Stimulated activated naive CD8-positive, alpha-beta T cell treated with anti-CD3 and anti-CD28 coated beads, Interleukin-15, Interleukin-2, amounts not matched to agents 100 U/mL and 50 U/mL, for 24 hours (primary cell): Measurements from ENCODE around the gene ART5.
"Not testable (repeated sequence)": the region's sequence is repeated elsewhere in the genome, so short reads cannot be mapped to it uniquely, and the experiment has no call there.

Experiments
- ATAC-seq: fragments of 150-1000 bp; cut with Tn5 transposase; one replicate; pipeline ENCODE4 v1.10.0; 2021
- DNase-seq: peaks from one replicate; pipeline ENCODE4 v3.0.0; 2021

Gene ART5

DNA sequence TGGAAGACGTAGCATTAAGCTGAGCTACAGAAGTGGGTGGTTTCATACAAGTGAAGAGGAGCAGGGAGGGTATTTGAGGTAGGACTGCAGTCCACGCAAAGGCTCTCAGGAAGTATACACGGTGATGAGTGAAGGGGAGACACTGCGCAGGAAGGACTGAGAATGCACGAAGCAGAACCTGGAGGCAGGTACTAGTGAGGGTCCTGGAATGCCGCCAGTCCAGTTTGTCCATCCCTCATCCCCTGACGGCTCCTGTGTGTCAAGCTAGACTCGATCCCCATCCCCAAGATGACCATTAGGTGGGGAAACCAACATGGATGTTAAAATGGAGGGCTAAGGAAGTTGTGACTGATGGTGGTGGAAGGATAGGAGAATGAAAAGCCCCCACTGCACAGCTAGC lies 23.8 kb downstream of the ART5 start:
- DNase-seq, result no peak
- no peak for ATAC-seq

DNA sequence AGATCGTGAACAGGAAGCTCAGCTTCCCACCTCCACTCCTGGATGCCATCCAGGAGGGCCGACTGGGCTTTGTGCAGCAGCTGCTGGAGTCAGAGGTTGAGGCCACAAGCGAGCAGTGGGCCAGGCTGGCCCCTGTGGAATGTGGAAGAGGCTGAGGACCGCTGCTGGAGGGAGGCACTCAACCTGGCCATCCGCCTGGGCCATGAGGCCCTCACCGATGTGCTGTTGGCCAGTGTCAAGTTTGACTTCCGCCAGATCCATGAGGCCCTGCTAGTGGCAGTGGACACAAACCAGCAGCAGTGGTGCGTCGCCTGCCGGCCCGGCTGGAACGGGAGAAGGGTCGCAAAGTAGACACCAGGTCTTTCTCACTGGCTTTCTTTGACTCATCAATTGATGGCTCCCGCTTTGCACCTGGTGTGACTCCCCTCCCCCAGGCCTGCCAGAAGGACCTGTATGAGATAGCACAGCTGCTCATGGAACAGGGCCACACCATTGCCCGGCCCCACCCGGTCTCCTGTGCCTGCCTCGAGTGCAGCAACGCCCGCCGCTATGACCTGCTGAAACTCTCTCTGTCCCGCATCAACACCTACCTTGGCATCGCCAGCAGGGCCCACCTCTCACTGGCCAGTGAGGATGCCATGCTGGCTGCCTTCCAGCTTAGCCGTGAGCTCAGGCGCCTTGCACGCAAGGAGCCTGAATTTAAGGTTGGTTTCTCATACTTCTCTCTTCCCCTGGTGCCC lies 24.9 kb downstream of the ART5 start:
- DNase-seq (no peak), ATAC-seq (no peak)

DNA sequence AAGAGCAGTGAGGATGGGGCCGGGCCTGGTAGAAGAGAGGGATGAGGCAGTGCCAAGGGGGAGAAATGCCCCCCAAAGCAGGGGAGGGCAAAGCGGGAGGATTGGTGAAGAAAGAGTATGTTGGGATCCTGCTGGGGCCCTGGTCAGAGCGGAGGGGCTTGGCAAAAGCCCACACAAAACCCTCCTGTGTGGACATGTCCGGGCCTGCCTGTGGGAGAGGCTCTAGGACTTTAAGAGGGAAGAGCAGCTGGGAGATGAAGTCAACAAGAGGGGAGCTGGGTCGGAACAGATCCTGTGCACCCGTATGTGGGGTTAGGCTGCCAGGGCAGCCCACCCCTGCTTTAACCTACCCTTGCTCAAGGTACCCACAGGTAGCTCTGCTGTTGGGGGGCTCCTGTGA lies 25.8 kb downstream of the ART5 start:
- ATAC-seq, result no peak
- no peak for DNase-seq

DNA sequence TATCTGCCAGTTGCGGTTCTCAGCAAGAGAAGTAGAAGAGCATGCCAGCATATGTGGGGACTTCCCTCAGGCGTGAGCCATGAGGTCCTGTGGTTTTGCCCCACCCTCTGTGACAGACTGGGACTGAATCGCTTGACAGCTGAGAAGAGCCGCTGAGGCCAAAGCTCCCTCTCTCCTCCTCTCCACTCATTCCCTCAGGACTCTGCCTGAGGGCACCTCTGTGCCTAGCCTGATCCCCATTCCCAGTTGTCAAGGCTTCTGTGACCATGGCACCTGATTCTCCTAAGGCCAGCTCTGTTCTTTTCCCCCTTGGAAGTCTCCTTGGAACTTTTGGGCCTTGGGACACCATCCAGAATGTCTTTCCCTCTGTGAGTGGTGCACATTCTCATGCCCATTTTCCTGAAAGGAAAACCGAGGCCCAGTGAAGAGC lies 27.0 kb downstream of the ART5 start:
- DNase-seq, result peak; percentile 67
- ATAC-seq, result peak; percentile 98

DNA sequence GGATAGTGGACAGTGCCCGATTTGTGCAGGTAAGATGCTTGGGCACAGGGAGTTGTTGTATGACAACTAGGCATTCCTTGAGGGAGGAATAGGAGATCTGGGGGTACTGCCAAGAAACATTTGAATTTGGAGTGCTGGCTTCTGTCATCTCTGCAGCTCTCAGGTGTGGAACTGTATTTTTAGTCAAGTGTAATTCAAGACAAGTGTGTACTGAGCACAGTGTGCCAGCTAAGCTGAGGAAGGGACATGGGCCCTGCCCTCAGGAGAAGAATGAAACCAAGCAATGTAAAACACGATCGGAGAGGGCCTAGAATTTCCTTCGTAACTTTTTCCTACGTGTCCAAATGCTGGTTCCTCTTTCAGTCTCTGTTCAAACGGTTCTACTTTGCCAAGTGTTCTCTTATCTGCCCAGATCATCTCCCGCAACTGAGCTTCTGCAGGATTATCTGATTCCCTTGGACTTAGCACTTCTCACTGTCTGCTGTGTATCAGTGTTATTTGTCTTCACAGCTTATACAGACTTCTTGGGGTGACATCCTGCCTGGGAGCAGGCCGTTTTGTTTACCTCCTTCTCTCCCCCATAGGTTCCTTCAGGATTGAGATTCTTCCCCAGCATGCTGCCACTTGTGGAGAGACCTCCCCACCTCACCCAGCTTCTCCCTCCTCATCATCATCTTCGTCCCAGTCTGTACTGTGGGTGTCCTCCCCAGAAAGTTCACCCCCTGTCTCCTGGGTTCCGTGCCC lies 27.6 kb downstream of the ART5 start:
- ATAC-seq, result peak; percentile 34
- DNase-seq, result no peak

DNA sequence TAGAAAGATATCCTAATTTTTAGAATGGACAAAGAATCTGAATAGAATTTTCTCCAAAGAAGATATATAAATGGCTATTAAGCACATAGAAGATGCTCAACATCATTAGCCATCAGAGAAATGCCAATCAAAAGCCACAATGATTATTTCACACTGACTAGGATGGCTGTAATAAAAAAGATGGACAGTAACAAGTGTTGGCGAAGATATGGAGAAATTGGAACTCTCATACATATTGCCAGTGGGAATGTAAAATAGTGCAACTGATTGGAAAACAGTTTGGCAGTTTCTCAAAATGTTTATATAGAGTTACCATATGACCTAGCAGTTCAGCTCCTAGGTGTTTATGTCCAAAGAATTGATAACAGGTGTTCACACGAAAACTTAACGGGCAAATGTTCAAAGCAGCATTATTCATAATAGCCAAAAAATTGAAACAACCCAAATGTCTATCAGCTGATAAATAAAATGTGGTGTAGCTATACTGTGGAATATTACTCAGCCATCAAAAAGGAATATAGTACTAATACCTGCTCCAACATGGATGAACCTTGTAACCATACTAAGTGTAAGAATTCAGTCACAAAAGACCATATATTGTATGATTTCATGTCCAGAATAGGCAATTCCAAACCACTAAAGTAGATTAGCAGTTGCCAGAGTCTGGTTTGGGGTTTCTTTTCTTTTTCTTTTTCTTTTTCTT lies 29.7 kb downstream of the ART5 start:
- DNase-seq, result no peak

DNA sequence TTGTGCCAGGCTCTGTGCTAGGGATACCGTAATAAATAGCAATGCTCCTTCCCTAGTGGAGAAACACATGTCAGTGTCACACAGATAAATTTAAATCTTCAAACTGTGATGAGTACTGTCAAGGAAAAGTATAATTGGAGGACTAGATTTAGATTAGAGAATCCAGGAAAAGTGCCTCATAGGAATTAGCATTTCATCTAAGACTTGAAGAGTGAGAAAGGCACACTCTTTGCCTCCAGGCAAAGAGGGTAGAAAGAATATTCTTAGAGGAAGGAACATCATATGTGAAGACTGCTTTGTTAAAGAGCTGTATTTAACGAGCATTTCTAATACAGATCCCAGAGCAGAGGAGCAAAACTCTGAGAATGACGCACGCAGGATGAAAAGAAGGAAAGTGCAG lies 30.9 kb downstream of the ART5 start:
- no peak for ATAC-seq

More for the DNA sequence above, 29.7 kb downstream of the ART5 start:
- no peak for ATAC-seq

DNA sequence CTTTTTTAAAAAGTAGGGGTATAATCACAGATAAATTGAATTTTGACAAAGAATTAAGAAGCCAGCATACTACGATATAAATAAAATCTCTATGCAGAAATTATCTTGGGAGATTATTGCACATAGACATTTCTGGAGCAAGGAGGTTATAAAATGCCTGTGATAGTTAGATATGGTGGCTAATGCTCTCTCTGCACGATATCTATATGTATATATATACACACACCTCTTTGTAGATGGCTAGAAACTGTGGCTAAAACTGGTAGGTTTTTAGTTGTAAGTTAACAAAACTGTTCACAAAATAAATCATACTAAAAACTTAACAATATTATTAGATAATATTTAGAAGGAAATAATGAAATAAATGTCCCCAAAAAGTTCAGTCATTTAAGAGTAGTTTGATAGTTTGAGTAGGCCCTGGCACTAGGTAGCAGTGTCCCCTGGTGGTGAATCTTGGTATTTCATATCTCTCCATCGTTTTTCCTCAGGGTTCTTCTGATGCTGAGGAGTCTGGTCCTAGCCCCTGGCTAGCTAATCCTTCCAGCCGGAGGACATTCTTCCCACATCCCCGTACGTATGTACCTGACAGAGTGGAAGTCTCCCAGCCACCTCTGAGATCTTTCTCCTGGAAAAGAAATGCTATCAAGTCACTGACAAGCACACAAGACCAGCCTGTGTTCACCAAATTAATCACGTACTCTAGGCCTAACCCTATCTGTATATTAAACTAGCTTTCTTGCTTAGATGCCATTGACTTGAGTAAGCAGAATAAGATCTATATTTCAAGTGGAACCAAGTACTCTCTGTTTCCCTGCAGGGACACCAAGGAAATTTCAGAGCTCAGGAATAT lies 32.2 kb downstream of the ART5 start:
- DNase-seq (peak; percentile 21), ATAC-seq (no peak)

More for the DNA sequence above, 30.9 kb downstream of the ART5 start:
- DNase-seq, result no peak

DNA sequence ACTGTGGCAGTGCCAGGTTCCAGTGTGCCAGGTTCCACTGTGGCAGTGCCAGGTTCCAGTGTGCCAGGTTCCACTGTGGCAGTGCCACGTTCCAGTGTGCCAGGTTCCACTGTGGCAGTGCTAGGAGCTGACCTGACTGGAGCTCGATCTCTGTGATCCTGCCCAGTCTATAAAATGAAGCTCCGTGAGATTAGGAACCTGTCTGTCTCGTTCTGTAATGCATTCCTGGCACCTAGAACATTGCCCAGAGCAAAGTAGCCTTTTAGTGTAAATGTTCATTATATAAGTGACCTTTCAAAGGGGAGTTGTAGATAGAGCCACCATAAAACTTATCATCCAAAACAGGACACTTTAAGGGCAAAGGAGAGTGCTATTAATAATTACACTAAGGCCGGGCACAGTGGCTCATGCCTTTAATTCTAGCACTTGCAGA lies 36.0 kb downstream of the ART5 start:
- ATAC-seq, result no peak
- DNase-seq, result no peak

DNA sequence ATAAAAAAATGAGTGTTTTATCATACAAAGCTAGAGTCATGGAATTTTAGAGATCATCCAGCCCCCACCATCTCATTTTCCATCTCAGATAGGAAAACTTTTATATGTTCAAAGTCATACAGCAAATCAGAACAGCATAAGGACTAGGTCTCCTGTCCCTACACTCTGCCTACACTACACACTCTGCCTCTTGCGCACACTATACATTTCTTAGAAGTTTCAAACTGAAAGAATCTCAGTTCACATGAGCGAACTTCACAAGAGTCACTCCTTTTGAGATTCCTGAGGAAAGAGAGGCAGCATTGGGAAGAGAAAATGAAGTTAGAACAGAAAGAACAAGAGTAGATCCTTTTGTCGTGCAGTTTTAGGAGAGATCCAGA lies 36.5 kb downstream of the ART5 start:
- ATAC-seq, result no peak
- DNase-seq, result no peak

DNA sequence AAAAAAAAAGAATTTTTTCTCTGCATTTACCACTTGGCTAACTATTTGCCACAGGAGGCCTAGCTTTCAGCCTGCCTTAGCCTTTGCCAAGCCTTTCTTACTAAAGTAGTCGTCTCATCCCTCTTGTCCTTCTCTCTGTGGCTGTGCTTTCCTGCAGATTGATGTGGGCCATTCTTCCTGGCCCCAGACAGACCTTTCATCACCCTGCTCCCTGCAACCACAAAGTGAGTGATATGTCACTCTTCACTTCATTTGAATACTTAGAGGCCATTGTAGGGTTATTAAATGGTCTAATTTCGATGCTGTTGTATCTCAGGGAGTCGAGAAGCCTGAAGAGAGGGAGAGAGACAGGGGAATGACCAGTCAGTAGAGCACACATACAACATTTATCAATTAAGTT lies 37.6 kb downstream of the ART5 start:
- no peak for DNase-seq
- ATAC-seq, result no peak

DNA sequence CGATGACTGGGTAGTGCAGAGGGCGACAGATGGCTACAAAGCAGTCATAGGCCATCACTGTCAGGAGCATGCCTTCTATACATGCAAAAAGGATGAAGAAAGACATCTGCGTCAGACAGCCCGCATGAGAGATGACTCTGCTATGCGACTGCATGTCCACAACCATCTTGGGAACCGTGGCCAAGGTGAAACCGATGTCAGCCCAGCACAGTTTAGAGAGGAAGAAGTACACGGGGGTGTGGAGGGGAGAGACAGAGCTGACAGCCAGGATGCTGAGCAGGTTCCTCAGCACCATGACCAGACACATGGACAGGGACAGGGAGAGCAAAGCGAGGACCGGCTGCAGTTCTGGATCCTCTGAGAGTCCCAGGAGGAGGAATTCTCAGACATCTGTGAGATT lies 41.6 kb downstream of the ART5 start:
- not testable (repeated sequence) for ATAC-seq

DNA sequence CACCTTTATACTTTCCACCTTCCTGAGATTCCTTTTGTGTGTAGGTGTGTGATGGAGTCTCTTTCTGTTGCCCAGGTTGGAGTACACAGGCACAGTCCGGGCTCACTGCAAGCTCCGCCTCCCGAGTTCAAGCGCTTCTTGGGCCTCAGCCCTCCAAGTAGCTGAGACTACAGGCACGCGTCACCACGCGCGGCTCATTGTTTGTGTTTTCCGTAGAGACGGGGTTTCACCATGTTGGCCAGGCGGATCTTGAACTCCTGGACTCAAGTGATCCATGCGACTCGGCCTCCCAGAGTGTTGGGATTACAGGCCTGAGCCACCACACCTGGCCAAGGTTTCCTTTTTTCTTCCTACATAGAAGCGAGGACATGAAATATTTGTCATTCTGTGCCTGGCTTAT lies 44.0 kb downstream of the ART5 start:
- not testable (repeated sequence) for ATAC-seq, DNase-seq

More for the DNA sequence above, 41.6 kb downstream of the ART5 start:
- not testable (repeated sequence) for DNase-seq

DNA sequence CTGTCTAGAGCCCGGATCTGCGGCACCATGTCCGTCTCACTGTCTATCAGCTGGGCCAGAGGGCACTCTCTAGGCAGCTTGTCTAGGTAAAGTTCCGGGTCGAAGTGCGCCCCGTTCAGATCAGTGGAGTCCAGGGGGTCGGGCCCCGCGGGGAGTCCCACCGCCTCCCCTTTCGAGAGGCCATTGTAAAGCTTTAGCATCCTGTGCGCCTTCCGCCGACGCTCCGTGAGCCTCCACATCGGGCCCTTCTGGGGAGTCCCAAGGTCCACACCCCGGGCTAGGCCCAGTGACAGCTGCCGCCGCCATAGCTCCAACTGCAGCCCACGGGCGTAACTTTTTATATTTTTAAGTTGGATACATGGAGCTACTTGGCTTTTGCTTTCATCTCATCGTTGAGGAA lies 50.5 kb downstream of the ART5 start:
- not testable (repeated sequence) for ATAC-seq, DNase-seq

DNA sequence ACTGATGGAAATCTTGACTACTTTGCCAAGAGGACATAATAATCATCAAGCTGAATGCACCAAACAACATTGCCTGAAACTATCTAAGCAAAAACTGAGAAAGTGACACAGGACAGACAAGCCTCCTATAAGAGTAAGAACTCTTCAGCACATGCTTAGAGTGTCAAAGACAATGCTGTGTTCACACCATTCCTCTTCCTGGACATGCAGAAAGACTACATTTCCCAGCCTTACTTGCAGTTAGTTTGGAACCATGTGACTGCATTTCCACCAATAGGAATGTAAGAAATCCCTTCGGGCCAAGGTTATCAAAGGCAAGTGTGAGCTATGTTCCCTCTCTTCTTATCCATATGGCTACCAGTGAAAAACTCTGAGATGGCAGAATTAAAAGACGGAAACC lies 51.6 kb downstream of the ART5 start:
- DNase-seq, ATAC-seq: not testable (repeated sequence)

DNA sequence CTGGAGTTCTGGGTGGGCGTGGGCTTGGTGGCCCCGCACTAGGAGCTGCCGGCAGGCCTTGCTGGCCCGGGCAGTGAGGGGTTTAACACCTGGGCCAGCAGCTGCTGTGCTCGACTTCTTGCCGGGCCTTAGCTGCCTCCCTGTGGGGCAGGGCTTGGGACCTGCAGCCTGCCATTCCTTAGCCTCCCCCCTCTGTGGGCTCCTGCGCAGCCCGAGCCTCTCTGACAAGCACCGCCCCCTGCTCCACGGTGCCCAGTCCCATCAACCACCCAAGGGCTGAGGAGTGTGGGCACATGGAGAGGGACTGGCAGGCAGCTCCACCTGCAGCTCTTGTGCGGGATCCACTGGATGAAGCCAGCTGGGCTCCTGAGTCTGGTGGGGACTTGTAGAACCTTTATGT lies 53.0 kb downstream of the ART5 start:
- ATAC-seq, DNase-seq: not testable (repeated sequence)
